ES-I3 (cell line): ENCODE results near the gene SMIM28.
"Not testable (repeated sequence)": the region's sequence is repeated elsewhere in the genome, so short reads cannot be mapped to it uniquely, and the experiment has no call there.

Experiments used
- H3K36me3 ChIP-seq: 2 replicates; pipeline ENCODE4 v1.6.1; 2013; ENCODE audit warnings: mild to moderate bottlenecking, low read length, control low read depth, moderate library complexity; ENCODE audit not compliant: insufficient read depth
- H3K4me1 ChIP-seq: 2 replicates; pipeline ENCODE4 v1.6.1; 2013; ENCODE audit warnings: mild to moderate bottlenecking, control low read depth, low read length; ENCODE audit not compliant: insufficient read depth
- H3K9ac ChIP-seq: 2 replicates; pipeline ENCODE4 v1.6.1; 2013; ENCODE audit warnings: low read depth, mild to moderate bottlenecking, low read length, moderate library complexity
- H3K9me3 ChIP-seq: 2 replicates; pipeline ENCODE4 v1.6.1; 2013; ENCODE audit warnings: mild to moderate bottlenecking, low read length, moderate library complexity; ENCODE audit not compliant: control insufficient read depth, insufficient read depth

SMIM28 gene

DNA sequence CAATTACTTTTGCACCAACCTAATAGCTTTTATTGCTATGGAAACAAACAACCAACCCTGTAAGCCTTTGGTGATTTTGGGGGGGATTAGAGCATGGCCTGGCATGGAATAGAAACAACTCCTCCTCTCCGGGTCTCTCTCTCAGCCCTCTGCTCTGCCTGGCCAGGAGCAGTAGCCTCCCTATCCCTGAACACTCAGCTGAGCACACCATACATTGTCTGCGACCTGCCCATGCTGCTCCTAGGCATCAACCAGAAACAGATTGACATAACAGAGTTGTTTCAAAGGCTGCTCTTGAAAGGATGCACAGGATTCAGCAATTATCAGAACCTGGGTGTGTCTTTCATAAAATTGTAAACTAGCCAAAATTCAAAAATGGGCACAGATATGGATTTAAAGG lies 29.8 kb upstream of the SMIM28 start:
- Histone ChIP-seq H3K4me1 (peaks cover 21% of the 10 kb centered on the region; the same call in 1 of the 2 replicates), H3K36me3 (no peaks in the 10 kb centered on the region), H3K9ac (no peak overlapping the region), H3K9me3 (no peaks in the 10 kb centered on the region)

DNA sequence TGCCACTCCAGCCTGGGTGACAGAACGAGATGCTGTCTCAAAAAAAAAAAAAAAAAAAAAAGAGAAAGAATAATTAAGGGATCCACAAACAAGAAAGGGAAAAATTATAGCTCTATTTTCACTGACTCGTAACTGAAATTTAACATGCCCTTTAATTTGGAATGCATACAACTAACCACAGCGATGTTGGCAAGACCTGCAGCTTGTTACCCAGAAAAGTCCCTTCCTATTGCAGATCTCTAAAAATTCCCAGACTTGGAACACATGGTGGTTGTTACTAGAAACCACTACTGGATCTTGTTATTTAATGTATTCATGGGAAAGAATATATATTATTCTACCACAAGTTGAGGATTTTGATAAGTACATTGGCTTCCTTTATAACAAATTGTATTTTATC lies 27.8 kb upstream of the SMIM28 start:
- no peaks in the 10 kb centered on the region for H3K36me3 ChIP-seq

GRCh38 chr6:138357928-138358327 lies 19.8 kb upstream of the SMIM28 start:
- no peaks in the 10 kb centered on the region for H3K9me3 ChIP-seq
- no peaks in the 10 kb centered on the region for H3K4me1 ChIP-seq
- H3K36me3 ChIP-seq, result no peaks in the 10 kb centered on the region
- no peak overlapping the region for H3K9ac ChIP-seq

More for the DNA sequence above, 27.8 kb upstream of the SMIM28 start:
- Histone ChIP-seq H3K4me1 (peaks cover 21% of the 10 kb centered on the region; the same call in 1 of the 2 replicates), H3K9me3 (no peaks in the 10 kb centered on the region), H3K9ac (no peak overlapping the region)

DNA sequence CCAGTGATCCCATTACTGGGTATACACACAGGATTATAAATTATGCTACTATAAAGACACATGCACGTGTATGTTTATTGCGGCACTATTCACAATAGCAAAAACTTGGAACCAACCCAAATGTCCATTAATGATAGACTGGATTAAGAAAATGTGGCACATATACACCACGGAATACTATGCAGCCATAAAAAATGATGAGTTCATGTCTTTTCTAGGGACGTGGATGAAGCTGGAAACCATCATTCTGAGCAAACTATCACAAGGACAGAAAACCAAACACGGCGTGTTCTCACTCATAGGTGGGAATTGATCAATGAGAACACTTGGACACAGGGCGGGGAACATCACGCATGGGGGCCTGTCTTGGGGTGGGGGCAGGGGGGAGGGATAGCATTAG lies 9.0 kb upstream of the SMIM28 start:
- H3K4me1 ChIP-seq, H3K9ac ChIP-seq, H3K9me3 ChIP-seq, H3K36me3 ChIP-seq: not testable (repeated sequence)

GRCh38 chr6:138370631-138371451 lies 6.9 kb upstream of the SMIM28 start:
- Histone ChIP-seq H3K9ac (no peak overlapping the region), H3K36me3 (no peaks in the 10 kb centered on the region), H3K9me3 (no peaks in the 10 kb centered on the region), H3K4me1 (no peaks in the 10 kb centered on the region)

GRCh38 chr6:138371452-138371711 lies 6.3 kb upstream of the SMIM28 start:
- Histone ChIP-seq H3K4me1 (no peaks in the 10 kb centered on the region), H3K36me3 (no peaks in the 10 kb centered on the region), H3K9ac (no peak overlapping the region), H3K9me3 (no peaks in the 10 kb centered on the region)

- Histone ChIP-seq H3K36me3 (no peaks in the 10 kb centered on the region), H3K9ac (no peak overlapping the region), H3K4me1 (no peaks in the 10 kb centered on the region), H3K9me3 (no peaks in the 10 kb centered on the region)
Measured at GRCh38 chr6:138371720-138372119, 6.0 kb upstream of the SMIM28 start.

- no peak overlapping the region for H3K9ac ChIP-seq
- no peaks in the 10 kb centered on the region for H3K9me3 ChIP-seq
- H3K4me1 ChIP-seq, result 0 out of 2 replicates have a peak, but pooled peaks cover 2% of the 10 kb centered on the region
- H3K36me3 ChIP-seq, result no peaks in the 10 kb centered on the region
Measured at GRCh38 chr6:138372711-138373463, 4.8 kb upstream of the SMIM28 start.

DNA sequence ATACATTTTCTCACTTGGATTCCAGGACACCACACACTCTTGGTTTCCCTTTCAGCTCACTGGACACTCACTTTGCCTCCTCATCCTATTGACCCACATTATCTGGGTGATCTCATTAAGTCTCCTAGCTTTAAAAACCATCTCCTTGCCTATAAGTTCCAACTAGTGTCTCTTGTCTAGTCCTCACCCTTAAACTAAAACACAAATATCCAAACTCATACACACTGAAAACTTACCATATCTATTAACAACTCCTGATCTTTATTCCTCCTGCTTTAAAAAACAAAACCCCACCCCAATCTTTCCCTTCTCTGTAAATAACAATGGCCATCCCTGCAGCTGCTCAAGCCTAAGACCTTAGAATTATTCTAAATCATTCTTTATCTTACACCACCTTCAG lies 3.5 kb upstream of the SMIM28 start:
- Histone ChIP-seq H3K9ac (no peak overlapping the region), H3K4me1 (peaks cover 9% of the 10 kb centered on the region; the same call in 1 of the 2 replicates)

GRCh38 chr6:138374815-138375214 lies 2.9 kb upstream of the SMIM28 start:
- H3K9ac ChIP-seq, result no peak overlapping the region
- no peaks in the 10 kb centered on the region for H3K36me3 ChIP-seq
- H3K9me3 ChIP-seq, result no peaks in the 10 kb centered on the region
- peaks cover 9% of the 10 kb centered on the region; the same call in 1 of the 2 replicates for H3K4me1 ChIP-seq

More for the DNA sequence above, 3.5 kb upstream of the SMIM28 start:
- no peaks in the 10 kb centered on the region for H3K9me3 ChIP-seq
- H3K36me3 ChIP-seq, result no peaks in the 10 kb centered on the region

GRCh38 chr6:138377042-138377441 lies 663 bp upstream of the SMIM28 start:
- Histone ChIP-seq H3K9ac (no peak overlapping the region), H3K36me3 (no peaks in the 10 kb centered on the region), H3K9me3 (no peaks in the 10 kb centered on the region), H3K4me1 (peaks cover 9% of the 10 kb centered on the region; the same call in 1 of the 2 replicates)

GRCh38 chr6:138378463-138378862 lies 758 bp downstream of the SMIM28 start:
- Histone ChIP-seq H3K9me3 (no peaks in the 10 kb centered on the region), H3K4me1 (peaks cover 9% of the 10 kb centered on the region), H3K36me3 (no peaks in the 10 kb centered on the region), H3K9ac (no peak overlapping the region)

DNA sequence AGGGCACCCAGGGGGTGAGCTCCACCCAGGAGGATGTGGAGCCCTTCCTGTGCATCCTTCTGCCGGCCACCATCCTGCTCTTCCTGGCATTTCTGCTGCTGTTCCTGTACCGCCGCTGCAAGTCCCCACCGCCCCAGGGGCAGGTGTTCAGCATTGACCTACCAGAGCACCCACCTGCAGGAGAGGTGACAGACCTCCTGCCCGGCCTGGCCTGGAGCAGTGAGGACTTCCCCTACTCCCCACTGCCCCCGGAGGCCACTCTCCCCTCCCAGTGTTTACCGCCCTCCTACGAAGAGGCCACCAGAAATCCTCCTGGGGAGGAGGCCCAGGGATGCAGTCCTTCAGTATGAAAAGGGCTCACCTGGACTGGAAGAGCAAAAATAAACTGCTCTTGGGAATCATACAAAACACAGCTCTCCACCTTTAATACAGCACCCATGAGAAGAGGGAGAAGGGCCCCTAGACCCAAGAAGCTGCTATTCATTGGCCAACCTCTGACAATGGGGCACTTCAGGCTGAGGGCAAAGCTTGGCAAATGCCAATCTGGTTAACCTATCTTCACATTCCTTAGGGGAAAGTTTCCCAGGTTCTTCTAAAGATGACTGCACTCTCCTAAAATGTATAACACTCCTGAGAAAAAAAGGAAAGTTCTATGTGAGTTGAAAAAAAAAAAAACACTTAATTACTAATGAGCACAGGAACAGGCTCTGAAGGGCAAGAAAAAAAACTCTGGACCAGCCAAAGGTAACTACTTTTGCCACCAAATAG lies 5.0 kb downstream of the SMIM28 start:
- Histone ChIP-seq H3K4me1 (peaks cover 9% of the 10 kb centered on the region), H3K9ac (no peak overlapping the region), H3K9me3 (no peaks in the 10 kb centered on the region), H3K36me3 (no peaks in the 10 kb centered on the region)

- no peak overlapping the region for H3K9ac ChIP-seq
- peaks cover 3% of the 10 kb centered on the region for H3K4me1 ChIP-seq
- H3K36me3 ChIP-seq, result no peaks in the 10 kb centered on the region
- no peaks in the 10 kb centered on the region for H3K9me3 ChIP-seq
Measured at GRCh38 chr6:138383776-138384175, 6.1 kb downstream of the SMIM28 start.
